Measurements from ENCODE around the gene LAMTOR2. TPM values are rescaled to one million over a fixed set of nuclear protein-coding genes. Genes with fewer than 3 reads are reported as not detected.

The LAMTOR2 gene
- total and polyA plus RNA-seq, 9 of the 15 experiments (the other 6 are each of a cell fraction or from before 2014, with no cell fraction given) = 39.0 to 161 (median 74.6) TPM

DNA sequence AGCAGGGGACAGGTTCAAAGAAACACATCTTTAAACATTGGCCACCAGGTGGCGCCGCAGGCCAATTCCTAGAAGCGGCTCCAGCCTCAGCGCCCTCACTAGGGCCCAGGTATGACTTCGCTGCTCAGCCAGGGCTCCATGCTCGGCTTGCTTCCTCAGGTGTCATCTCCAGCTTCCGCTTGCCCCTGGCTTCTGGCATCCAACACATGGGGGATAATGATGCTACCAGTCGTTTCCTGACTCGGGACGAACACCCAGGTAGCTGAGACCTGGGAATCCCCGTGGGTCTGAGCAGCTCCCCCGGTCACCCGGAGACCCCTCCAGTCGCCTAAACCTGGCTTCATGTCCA lies 36.2 kb downstream of the LAMTOR2 start (continued):
- TF ChIP-seq, protein P1, sequence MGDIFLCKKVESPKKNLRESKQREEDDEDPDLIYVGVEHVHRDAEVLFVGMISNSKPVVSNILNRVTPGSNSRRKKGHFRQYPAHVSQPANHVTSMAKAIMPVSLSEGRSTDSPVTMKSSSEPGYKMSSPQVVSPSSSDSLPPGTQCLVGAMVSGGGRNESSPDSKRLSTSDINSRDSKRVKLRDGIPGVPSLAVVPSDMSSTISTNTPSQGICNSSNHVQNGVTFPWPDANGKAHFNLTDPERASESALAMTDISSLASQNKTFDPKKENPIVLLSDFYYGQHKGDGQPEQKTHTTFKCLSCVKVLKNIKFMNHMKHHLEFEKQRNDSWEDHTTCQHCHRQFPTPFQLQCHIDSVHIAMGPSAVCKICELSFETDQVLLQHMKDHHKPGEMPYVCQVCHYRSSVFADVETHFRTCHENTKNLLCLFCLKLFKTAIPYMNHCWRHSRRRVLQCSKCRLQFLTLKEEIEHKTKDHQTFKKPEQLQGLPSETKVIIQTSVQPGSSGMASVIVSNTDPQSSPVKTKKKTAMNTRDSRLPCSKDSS (IDR thresholded peaks at IDR 0.05; ENCODE audit: low read depth, partially characterized antibody) = no peak

DNA sequence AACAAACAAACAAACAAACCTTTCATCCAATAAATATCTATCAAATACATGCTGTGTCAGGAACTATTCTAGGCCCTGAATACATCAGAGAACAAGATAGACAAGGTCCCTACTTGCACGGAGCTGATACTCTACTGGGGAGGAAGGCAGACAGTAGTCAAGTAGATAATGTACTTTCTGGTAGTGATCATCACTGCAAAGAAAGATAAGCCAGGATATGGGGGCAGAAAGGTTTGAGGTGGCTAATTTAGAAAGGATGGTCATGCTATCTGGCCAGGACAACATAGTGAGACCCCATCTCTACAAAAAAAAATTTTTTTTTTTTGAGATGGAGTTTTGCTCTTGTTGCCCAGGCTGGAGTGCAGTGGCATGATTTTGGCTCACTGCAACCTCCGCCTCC lies 37.0 kb downstream of the LAMTOR2 start:
- no peak for FAIRE-seq
- Histone ChIP-seq H3K27me3 (ENCODE audit: control insufficient read depth in 2 of 2, insufficient read depth in 2 of 2, low read length in 2 of 2) (no peaks in the 10 kb centered on the region), H2AFZ (ENCODE audit: low read depth, low read length) (no peak overlapping the region), H3K9me1 (ENCODE audit: control insufficient read depth, insufficient read depth, low read length) (no peaks in the 10 kb centered on the region), H3K4me3 (no peak overlapping the region), H4K20me1 (replicated peaks; ENCODE audit: control insufficient read depth, insufficient read depth, low read length) (no peaks in the 10 kb centered on the region), H3K36me3 (ENCODE audit: control insufficient read depth, insufficient read depth, low read length) (no peaks in the 10 kb centered on the region), H3K79me2 (ENCODE audit: control insufficient read depth, insufficient read depth, low read length) (no peaks in the 10 kb centered on the region), H3K4me1 (replicated peaks in 1 of 2; ENCODE audit: control insufficient read depth in 2 of 2, insufficient read depth in 2 of 2, low read length in 2 of 2) (peaks cover 0 to 8% of the 10 kb centered on the region in 2 experiments; a peak in 2 of 5 replicates), H3K27ac (ENCODE audit: extremely low read depth, low read depth, low read length) (no peak overlapping the region), H3K4me2 (ENCODE audit: insufficient read depth, low read length) (no peak overlapping the region), H3K9me3 (replicated peaks; ENCODE audit: control insufficient read depth, insufficient read depth, low read depth, low read length) (0 out of 2 replicates have a peak, but pooled peaks cover 2% of the 10 kb centered on the region), H3K9ac (ENCODE audit: insufficient read depth in 1 of 2, low read depth in 2 of 2, low read length in 2 of 2) (no peak overlapping the region)
- POLR2A ChIA-PET = interaction anchor here (1.0 to 9.9 kb wide), 3 partner anchors 31 to 38 kb away, joined by 4 to 76 read pairs (median 6); no protein-coding TSS in a partner anchor
- intact Hi-C loops (cut with micrococcal nuclease) (loop anchor here (10.0 kb wide), 1 partner anchor 353 kb away; no protein-coding TSS in a partner anchor), in situ Hi-C loops (cut with MboI) (loop anchor here (5.0 kb wide), 2 partner anchors 41 to 131 kb away; no protein-coding TSS in a partner anchor)
- TF ChIP-seq ZFX (CRISPR knock-in tag; IDR thresholded peaks at IDR 0.05) = no peak
- peak; percentile 95 for TF ChIP-seq ZNF121 (CRISPR knock-in tag; conservative IDR thresholded peaks at IDR 0.05)
- TF ChIP-seq ZNF3 (CRISPR knock-in tag; IDR thresholded peaks at IDR 0.05) = no peak
- TF ChIP-seq ZNF445 (CRISPR knock-in tag; IDR thresholded peaks at IDR 0.05; ENCODE audit: low read depth) = no peak
- TF ChIP-seq CBFA2T3 (IDR thresholded peaks at IDR 0.05) = peak; percentile 53
- TF ChIP-seq RBM25 (IDR thresholded peaks at IDR 0.05; ENCODE audit: low read depth, low read length, severe bottlenecking) = peak; percentile 37
- no peak for TF ChIP-seq BRD4 (IDR thresholded peaks at IDR 0.05)
- no peak for TF ChIP-seq FOXJ2 (tag; IDR thresholded peaks at IDR 0.05)
- peak; percentile 44; the same call in 1 of the 2 replicates for TF ChIP-seq ZNF316 (IDR thresholded peaks at IDR 0.05)
- no peak for TF ChIP-seq PTTG1 (tag; IDR thresholded peaks at IDR 0.05; ENCODE audit: low read depth)
- TF ChIP-seq ZNF175 (CRISPR knock-in tag; IDR thresholded peaks at IDR 0.05; ENCODE audit: low read depth) = no peak
- TF ChIP-seq NFRKB (IDR thresholded peaks at IDR 0.05; ENCODE audit: low read depth) = no peak
- no peak for TF ChIP-seq TSC22D4 (tag; IDR thresholded peaks at IDR 0.05)
- TF ChIP-seq CBFA2T2 (conservative IDR thresholded peaks at IDR 0.05) = 0 out of 2 replicates have a peak, but pooled peaks have one; percentile 11
- TF ChIP-seq RBM15 (IDR thresholded peaks at IDR 0.05; ENCODE audit: insufficient read depth, low read length) = no peak
- 0 out of 4 replicates have a peak, but pooled peaks of 1 of the 2 experiments have one; percentile 19 for TF ChIP-seq KDM1A (IDR thresholded peaks at IDR 0.05)
- TF ChIP-seq ZNF134 (CRISPR knock-in tag; conservative IDR thresholded peaks at IDR 0.05) = no peak
- no peak for TF ChIP-seq FOXM1 (IDR thresholded peaks at IDR 0.05; ENCODE audit: low read depth)
- TF ChIP-seq FOXM1 (CRISPR knock-in tag; IDR thresholded peaks at IDR 0.05; ENCODE audit: low read depth) = no peak
- no peak for DNase-seq (ENCODE audit: extremely low read depth in 1 of 4, low spot score in 3 of 4)
- no peak for ATAC-seq
- 54% methylated on average over 2 of the region's 2 CpGs for WGBS (ENCODE audit: insufficient coverage, low coverage, missing lambda C conversion rate)
- BruUV-seq (replicated peaks) = no TSS peak
- CTCF ChIA-PET (ENCODE audit: low intra/inter-chr PET ratio) = interaction anchor here (0.5 to 3.2 kb wide), 4 partner anchors 9 to 134 kb away, joined by 3 to 51 read pairs (median 10); no protein-coding TSS in a partner anchor
